Thyroid gland (tissue), 4 donors: ENCODE measurements around the gene TET1. TPM values are rescaled to one million over a fixed set of nuclear protein-coding genes. Genes with fewer than 3 reads are reported as not detected.

Source experiments
- DNase-seq, 2 donors: peaks; one replicate each; pipeline ENCODE4 v3.0.0-alpha.2; 2019
- H3K27ac ChIP-seq, 3 donors: fragments of 200-600 bp; sonication (generic); 1 replicate in 2 of 3; 2 replicates in 1 of 3; pipeline ENCODE4 v1.5.1; 2016 to 2019; ENCODE audit warnings: mild to moderate bottlenecking in 1 of 3, moderate library complexity in 1 of 3
- H3K27me3 ChIP-seq: fragments of 200-600 bp; sonication (generic); one replicate; pipeline ENCODE4 v1.5.1; 2019
- H3K36me3 ChIP-seq, 2 donors: fragments of 200-600 bp; sonication (generic); one replicate each; pipeline ENCODE4 v1.5.1; 2016 to 2019
- H3K4me1 ChIP-seq, 2 donors: fragments of 200-600 bp; sonication (generic); one replicate each; pipeline ENCODE4 v1.5.1; 2017 to 2019
- H3K4me3 ChIP-seq, 3 donors: fragments of 200-600 bp; sonication (generic); replicated peaks in 1 of 3; 1 replicate in 2 of 3; 2 replicates in 1 of 3; pipeline ENCODE4 v1.5.1; 2016; ENCODE audit warnings: mild to moderate bottlenecking in 1 of 3
- H3K9me3 ChIP-seq: fragments of 200-600 bp; sonication (generic); one replicate; pipeline ENCODE4 v1.5.1; 2017
- POLR2A ChIP-seq, 2 donors: fragments of 450-650 bp; IDR thresholded peaks; one replicate each; pipeline ENCODE4 v1.6.1; 2017; ENCODE audit warnings: antibody characterized with exemption in 2 of 2, mild to moderate bottlenecking in 2 of 2, moderate library complexity in 1 of 2
- WGBS, 2 donors: methylation state at CpG; one replicate each; pipeline ENCODE4 v1.1.5; 2017; 5-methylcytosine and 5-hydroxymethylcytosine counted together
- intact Hi-C: fragments of 100-400 bp; cut with DNase I; formaldehyde crosslinking; loops from one replicate; pipeline ENCODE4 v1.15.1; 2023
- total RNA-seq, 4 donors: library from RNA; depleted of rRNA; stranded (reverse); fragments of >200 nt; gene quantifications; one replicate each; pipeline ENCODE4 v1.2.3, GENCODE V29; 2016
- TF ChIP-seq, protein P1 (sequence below), 6 experiments: fragments of 200-600 bp in 3 of 6; fragments of 450-650 bp in 3 of 6; sonication (generic) in 3 of 6; IDR thresholded peaks; one replicate each; pipeline ENCODE4 v1.5.1; 2016 to 2019; ENCODE audit warnings: antibody characterized with exemption in 6 of 6, mild to moderate bottlenecking in 2 of 6, inconsistent platforms in 1 of 6, moderate library complexity in 1 of 6

The TET1 gene
- total RNA-seq, 4 donors from 2014 or later: 7.4 to 11.4 (median 9.7) TPM

DNA sequence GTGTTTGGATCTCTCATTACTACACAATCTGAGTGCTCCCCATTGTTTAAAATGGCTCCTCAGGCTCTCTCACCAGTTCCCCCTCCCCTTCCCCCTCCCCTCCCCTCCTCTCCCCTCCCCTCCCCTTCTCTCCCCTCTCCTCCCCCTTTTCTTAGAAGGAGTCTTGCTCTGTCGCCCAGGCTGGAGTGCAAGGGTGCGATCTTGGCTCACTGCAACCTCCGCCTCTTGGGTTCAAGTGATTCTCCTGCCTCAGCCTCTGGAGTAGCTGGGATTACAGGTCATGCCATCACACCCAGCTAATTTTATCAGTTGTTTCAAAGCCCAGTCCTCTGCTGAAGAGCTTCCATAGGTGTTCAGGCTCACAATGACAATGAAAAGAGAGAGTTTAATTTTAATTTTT lies 157.3 kb downstream of the TET1 start:
- Histone ChIP-seq H3K36me3 (no peaks in the 10 kb centered on the region), H3K27me3 (no peaks in the 10 kb centered on the region), H3K9me3 (no peaks in the 10 kb centered on the region), H3K4me3 (no peak overlapping the region), H3K27ac (no peak overlapping the region), H3K4me1 (peaks cover 0 to 3% of the 10 kb centered on the region in 2 donors)
- intact Hi-C loops: loop anchor here (5.0 kb wide), 1 partner anchor 165 kb away; no protein-coding TSS in a partner anchor
- TF ChIP-seq POLR2A (IDR thresholded peaks at IDR 0.05): no peak
- TF ChIP-seq, protein P1, sequence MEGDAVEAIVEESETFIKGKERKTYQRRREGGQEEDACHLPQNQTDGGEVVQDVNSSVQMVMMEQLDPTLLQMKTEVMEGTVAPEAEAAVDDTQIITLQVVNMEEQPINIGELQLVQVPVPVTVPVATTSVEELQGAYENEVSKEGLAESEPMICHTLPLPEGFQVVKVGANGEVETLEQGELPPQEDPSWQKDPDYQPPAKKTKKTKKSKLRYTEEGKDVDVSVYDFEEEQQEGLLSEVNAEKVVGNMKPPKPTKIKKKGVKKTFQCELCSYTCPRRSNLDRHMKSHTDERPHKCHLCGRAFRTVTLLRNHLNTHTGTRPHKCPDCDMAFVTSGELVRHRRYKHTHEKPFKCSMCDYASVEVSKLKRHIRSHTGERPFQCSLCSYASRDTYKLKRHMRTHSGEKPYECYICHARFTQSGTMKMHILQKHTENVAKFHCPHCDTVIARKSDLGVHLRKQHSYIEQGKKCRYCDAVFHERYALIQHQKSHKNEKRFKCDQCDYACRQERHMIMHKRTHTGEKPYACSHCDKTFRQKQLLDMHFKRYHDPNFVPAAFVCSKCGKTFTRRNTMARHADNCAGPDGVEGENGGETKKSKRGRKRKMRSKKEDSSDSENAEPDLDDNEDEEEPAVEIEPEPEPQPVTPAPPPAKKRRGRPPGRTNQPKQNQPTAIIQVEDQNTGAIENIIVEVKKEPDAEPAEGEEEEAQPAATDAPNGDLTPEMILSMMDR (IDR thresholded peaks at IDR 0.05): no peak
- 57 to 69% methylated on average over 3 of the region's 3 CpGs for WGBS, 2 donors
- DNase-seq: no peak

DNA sequence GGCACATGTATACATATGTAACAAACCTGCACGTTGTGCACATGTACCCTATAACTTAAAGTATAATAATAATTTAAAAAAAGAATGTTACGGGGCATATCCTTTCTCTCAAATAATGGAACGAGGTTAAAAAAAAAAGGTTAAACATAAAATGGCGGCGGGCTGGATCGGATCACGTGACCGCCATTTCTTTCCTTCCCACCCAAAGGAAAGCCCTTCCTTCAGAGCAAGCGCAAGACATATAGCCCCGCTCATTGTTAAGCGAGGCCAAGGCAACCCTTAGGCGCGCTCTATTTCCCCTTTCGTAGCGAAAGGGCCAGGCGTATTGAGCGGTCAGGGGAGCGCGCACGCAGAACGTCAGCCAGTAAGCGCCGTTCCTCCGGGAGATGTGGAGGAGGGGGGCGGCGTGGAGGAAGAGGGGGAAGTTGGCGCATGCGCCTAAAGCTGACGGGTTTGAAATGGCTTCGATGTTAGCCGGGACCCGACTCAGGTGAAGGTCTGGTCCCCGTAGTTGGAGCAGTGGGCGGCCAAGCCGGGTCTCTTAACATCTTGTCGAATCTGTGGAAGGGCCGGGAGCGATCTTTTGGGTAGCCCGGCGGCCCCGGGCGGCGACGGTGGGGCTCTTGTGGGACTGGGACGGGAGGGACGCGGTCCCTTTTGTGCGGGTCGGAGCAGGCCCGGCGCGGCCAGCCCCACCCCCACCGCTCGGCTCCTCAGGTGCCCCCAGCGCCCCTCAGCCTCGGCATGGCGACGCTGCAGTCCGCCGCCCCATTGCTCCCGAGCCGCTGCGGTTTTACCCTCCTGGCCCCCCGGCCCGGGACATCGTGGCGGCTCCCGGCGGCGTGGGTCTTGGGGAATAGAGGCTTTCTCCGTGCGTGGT lies 160.9 kb downstream of the TET1 start, which contains the start of gene CCAR1:
Gene CCAR1 (plus strand): TSS at position 447 of the 880 bp plus-strand sequence. CDS start 1,266 bp downstream, outside the sequence.
- WGBS, 2 donors: 0 to 1% methylated on average over 29 to 43 of the region's 72 CpGs
- DNase-seq: peak; percentile 97 to 98
- Histone ChIP-seq H3K27me3 (no peaks in the 10 kb centered on the region), H3K36me3 (peaks cover 0 to 10% of the 10 kb centered on the region in 2 donors), H3K27ac (peak within 1 kb of the TSS; percentile 90 to 95 (median 94)), H3K4me3 (peak within 1 kb of the TSS; percentile 83 to 95 (median 84)), H3K4me1 (peaks cover 4 to 8% of the 10 kb centered on the region in 2 donors), H3K9me3 (no peaks in the 10 kb centered on the region)
- intact Hi-C loops: no loop called here
- TF ChIP-seq, protein P1 (IDR thresholded peaks at IDR 0.05): peak in 1 of 6 experiments; percentile 8
- peak in 1 of 2 donors; percentile 83 for TF ChIP-seq POLR2A (IDR thresholded peaks at IDR 0.05)

DNA sequence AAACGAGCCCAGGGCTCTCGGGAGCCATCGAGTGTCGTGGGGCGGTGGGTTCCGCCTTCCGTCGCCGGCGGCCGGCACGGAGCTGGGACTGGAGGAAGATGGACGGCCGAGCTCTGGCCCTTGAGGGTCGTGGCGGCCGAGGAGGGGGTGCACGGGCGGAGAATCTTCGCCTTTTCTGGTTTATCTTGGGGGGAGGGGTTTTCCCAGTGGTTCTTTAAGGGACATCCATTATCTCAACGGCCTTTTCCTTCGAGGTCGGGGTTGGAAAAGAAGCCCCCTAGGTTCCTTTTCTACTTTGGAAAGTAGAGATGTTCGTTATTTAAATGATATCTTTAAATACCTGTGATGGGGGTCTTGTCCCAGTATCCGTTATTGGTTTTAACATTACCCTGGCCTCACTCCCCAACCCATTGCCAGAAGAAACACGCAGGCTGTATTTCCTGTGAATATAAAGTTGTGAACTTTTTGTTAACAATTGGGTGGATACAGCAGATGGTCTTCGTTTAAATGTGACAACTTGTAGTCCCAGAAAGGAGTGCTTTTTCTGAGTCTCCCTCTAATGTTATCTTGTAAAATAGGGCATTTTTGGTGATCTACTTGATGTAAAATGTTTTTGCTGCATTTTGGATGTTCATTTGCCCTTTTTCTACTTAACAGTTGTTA lies 161.7 kb downstream of the TET1 start:
- TF ChIP-seq POLR2A (IDR thresholded peaks at IDR 0.05): no peak
- TF ChIP-seq, protein P1 (IDR thresholded peaks at IDR 0.05): no peak
- Histone ChIP-seq H3K4me3 (peak overlapping the region; percentile 83 to 95 (median 84)), H3K9me3 (no peaks in the 10 kb centered on the region), H3K27ac (peak overlapping the region; percentile 90 to 95 (median 94)), H3K27me3 (no peaks in the 10 kb centered on the region), H3K4me1 (peaks cover 4 to 8% of the 10 kb centered on the region in 2 donors), H3K36me3 (peaks cover 0 to 10% of the 10 kb centered on the region in 2 donors)
- intact Hi-C loops: no loop called here
- DNase-seq: no peak
- WGBS, 2 donors: 0 to 2% methylated on average over 10 to 26 of the region's 27 CpGs

- H3K27me3 ChIP-seq: no peaks in the 10 kb centered on the region
- 95 to 96% methylated on average over 14 of the region's 14 CpGs for WGBS, 2 donors
- no peak for TF ChIP-seq POLR2A (IDR thresholded peaks at IDR 0.05)
- TF ChIP-seq, protein P1 (IDR thresholded peaks at IDR 0.05): no peak
- H3K27ac ChIP-seq: no peak overlapping the region
- no peak overlapping the region for H3K4me3 ChIP-seq
- intact Hi-C loops: no loop called here
- peaks cover 11 to 23% of the 10 kb centered on the region in 2 donors for H3K36me3 ChIP-seq
- H3K4me1 ChIP-seq: peaks cover 4 to 8% of the 10 kb centered on the region in 2 donors
- no peak for DNase-seq
- H3K9me3 ChIP-seq: no peaks in the 10 kb centered on the region
Measured at GRCh38 chr10:68725016-68725415, 164.9 kb downstream of the TET1 start.
